ENCODE results near the gene KCMF1.

GRCh38 chr2:85076618-85077274 lies 105.8 kb downstream of the KCMF1 start:
- TF ChIP-seq CTCF (IDR thresholded peaks at IDR 0.05) (no peak), POLR2A (IDR thresholded peaks at IDR 0.05) (no peak)
